GM12873 (cell line): ENCODE data around the gene NOL3.
A peak's percentile ranks its signal among the peaks of the same experiment; 100 is the strongest.

Experiments used
- TF ChIP-seq, protein P1 (sequence below): IDR thresholded peaks from 2 replicates; pipeline ENCODE4 v1.5.1; 2012; ENCODE audit warnings: low read depth, mild to moderate bottlenecking, moderate library complexity, low read length, control low read depth; ENCODE audit not compliant: insufficient read depth; ENCODE audit errors: missing control alignments

The NOL3 gene

DNA sequence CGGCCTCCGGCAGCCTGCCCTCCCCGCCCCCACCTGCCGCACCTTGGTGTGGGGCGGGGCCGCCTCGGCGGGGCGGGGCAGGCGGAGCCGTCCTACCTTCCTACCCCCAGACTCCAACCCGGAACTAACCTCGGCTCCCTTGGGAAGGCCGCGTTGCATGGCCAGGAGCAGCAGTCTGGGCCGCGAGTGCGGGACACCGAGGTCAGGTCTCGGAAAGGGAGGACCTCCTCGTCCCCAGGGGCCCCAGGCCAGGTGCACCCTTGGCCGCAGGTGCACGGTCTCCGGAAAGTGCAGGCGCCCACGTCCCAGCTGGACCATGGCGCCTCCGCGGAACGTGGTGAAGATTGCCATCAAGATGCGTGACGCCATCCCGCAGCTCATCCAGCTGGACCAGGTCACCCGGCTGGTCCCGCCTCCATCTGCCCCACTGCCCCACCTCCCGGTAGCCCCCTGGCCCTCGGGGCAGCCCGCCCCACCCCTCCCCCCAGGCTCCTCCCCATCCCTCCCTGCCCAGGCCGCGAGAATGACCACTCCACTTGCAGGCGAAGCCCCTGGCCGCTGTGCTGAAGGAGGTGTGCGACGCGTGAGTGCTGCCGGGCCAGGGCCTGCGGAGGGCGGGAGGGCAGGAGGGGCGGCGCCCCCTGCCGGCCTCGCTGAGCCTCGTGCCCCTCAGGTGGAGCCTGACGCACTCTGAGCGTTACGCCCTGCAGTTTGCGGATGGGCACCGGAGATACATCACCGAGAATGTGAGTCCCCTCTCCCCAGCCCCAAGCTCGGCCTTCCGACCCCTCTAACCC, 28.9 kb downstream of the NOL3 start, which contains the start of gene ELMO3:
TSS of gene ELMO3 (plus strand) at position 121 of the 797 bp plus-strand sequence. CDS start at position 317, 196 bp downstream.
- TF ChIP-seq, protein P1, sequence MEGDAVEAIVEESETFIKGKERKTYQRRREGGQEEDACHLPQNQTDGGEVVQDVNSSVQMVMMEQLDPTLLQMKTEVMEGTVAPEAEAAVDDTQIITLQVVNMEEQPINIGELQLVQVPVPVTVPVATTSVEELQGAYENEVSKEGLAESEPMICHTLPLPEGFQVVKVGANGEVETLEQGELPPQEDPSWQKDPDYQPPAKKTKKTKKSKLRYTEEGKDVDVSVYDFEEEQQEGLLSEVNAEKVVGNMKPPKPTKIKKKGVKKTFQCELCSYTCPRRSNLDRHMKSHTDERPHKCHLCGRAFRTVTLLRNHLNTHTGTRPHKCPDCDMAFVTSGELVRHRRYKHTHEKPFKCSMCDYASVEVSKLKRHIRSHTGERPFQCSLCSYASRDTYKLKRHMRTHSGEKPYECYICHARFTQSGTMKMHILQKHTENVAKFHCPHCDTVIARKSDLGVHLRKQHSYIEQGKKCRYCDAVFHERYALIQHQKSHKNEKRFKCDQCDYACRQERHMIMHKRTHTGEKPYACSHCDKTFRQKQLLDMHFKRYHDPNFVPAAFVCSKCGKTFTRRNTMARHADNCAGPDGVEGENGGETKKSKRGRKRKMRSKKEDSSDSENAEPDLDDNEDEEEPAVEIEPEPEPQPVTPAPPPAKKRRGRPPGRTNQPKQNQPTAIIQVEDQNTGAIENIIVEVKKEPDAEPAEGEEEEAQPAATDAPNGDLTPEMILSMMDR: peak; percentile 26

DNA sequence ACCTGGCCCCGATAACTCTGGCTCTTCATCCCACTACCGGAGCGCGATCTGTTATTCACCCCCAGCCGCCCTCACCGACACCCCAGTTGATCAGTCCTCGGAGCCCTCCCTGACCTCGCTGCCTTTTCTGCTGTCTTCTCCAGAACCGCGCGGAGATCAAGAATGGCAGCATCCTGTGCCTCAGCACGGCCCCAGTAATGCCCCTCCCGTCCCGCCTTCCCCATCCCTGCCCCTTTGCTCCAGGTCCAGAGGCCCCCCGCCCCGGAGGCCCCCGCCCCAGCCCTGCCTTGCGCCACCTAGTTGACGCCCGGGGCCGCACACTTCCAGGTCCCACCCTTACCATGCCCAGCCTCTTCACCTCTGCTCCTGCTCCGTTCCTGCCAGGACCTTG, 29.5 kb downstream of the NOL3 start:
- TF ChIP-seq, protein P1: no peak

DNA sequence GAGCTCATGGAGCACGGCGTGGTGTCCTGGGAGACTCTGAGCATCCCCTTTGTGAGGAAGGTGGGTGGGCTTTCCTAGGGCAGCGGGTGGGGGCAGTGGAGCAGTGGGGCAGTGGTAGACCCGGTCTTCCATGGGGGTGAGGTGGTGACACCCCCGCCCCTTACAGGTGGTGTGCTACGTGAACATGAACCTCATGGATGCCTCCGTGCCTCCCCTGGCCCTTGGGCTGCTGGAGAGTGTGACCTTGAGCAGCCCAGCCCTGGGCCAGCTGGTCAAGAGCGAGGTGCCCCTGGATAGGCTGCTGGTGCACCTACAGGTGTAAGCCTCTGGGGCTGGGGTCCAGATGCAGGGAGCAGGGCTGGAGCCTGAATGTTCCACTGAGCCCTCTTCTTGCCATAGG, 30.2 kb downstream of the NOL3 start:
- TF ChIP-seq, protein P1: no peak

DNA sequence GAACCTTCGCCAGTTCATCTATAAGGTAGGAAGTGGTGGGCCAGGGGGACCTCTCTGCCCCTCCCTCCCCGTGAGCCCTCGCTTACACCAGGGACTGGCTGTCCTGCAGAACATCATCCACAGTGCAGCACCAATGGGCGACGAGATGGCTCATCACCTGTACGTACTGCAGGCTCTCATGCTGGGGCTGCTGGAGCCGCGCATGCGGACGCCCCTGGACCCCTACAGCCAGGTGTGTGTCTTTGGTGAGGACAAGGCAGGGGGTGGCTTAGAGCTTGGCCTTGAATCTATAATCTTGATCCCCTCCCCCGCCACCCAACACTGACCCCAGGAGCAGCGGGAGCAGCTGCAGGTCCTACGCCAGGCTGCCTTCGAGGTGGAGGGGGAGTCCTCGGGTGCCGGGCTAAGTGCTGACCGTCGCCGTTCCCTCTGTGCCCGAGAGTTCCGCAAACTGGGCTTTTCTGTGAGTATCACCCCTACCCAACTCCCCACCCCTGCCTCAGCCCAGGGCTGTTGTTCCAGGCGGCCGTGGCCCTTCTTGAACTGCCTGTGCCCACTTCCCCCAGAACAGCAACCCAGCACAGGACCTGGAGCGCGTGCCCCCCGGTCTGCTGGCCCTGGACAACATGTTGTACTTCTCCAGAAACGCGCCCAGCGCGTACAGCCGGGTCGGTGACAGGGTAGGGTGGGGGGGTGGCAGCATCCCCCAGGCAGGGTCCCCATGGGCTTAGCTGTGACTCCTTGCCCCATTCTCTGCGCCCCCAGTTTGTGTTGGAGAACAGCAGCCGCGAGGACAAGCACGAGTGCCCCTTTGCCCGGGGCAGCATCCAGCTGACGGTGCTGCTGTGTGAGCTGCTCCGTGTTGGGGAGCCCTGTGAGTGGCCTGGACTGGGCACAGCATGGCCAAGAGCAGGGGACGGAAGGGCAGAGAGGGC, 31.3 kb downstream of the NOL3 start:
- TF ChIP-seq, protein P1: no peak

DNA sequence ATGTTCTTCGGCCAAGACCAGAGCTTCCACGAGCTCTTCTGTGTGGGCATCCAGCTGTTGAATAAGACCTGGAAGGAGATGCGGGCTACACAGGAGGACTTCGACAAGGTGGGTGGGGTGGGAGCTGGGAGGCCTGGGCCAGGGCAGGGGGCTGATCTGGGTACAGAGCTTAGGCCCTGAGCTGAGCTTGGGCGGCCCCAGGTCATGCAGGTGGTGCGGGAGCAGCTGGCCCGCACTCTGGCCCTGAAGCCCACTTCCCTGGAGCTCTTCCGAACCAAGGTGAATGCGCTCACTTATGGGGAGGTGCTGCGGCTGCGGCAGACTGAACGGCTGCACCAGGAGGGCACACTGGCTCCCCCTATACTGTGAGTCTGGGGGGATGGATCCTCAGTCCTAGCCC, 32.1 kb downstream of the NOL3 start:
- TF ChIP-seq, protein P1: no peak

DNA sequence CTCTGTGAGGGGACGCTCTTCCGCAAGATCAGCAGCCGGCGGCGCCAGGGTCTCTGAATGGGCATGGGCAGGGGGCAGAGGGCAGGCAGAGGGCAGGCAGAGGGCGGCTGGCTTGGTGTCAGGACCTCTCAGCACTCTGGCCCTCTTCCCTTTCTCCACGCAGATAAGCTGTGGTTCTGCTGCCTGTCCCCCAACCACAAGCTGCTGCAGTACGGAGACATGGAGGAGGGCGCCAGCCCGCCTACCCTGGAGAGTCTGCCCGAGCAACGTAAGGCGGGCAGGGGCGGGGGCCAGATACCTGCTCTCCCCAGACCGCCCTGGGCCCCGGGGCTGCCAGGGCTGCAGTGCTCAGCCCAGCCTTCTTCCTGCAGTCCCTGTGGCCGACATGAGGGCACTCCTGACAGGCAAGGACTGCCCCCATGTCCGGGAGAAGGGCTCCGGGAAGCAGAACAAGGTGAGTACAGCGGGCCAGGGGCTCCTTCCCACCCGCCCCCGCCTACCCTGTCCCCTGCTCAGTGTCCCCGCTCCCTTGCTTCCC, 32.7 kb downstream of the NOL3 start:
- TF ChIP-seq, protein P1: no peak

DNA sequence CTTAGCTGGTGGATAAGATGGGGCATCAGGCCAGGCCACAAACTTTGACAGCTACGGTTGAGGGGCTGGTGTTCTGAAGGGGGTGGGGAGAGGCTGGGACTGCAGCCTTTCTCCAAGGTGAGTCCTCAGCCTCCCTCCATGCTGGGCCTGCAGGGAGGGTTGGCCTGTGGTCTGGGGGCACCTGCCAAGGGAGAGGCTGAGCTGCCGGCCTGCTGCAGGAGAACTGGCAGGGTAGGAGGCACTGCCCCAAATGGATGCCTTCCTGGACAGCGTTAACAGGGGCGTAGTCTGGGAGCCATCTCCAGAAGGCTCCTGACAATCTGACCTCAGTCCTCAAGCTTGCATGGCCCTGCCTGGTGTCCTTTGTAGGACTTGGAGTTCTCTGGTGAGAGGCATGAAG, 33.7 kb downstream of the NOL3 start:
- TF ChIP-seq, protein P1: no peak
